ENCODE results near the gene CLEC3B.

- TF ChIP-seq CTCF (conservative IDR thresholded peaks at IDR 0.05; ENCODE audit: low read depth, low read length): no peak
- TF ChIP-seq EZH2 (IDR thresholded peaks at IDR 0.05; ENCODE audit: low read length, unreplicated experiment): no peak
These were observed 32.5 kb upstream of the CLEC3B start for GRCh38 chr3:44993471-44994205.
